Measurements from ENCODE around the gene STX12.
"Not testable (repeated sequence)": the region's sequence is repeated elsewhere in the genome, so short reads cannot be mapped to it uniquely, and the experiment has no call there.

The STX12 gene

DNA sequence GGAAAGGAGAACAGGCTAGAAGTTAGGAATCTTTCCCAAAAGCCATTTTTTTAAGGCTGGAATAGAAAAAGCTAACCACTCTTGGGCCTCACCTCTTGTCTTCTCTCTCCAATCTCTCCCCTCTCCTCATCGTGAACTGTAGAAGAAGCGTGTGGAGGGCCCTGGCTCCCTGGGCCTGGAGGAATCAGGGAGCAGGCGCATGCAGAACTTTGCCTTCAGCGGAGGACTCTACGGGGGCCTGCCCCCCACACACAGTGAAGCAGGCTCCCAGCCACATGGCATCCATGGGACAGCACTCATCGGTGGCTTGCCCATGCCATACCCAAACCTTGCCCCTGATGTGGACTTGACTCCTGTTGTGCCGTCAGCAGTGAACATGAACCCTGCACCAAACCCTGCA is 76.9 kb downstream of the STX12 start:
- Histone ChIP-seq H3K36me3 (replicated peaks; ENCODE audit: low read depth, low read length) (peaks cover 31% of the 10 kb centered on the region), H3K79me2 (ENCODE audit: low read length) (no peaks in the 10 kb centered on the region), H4K20me1 (ENCODE audit: insufficient read depth, low read length) (no peaks in the 10 kb centered on the region), H3K9ac (ENCODE audit: low read length) (no peak overlapping the region), H3K4me3 (ENCODE audit: low read length) (no peak overlapping the region), H2AFZ (ENCODE audit: low read depth, low read length) (no peak overlapping the region), H3K9me3 (ENCODE audit: insufficient read depth, low read length) (no peaks in the 10 kb centered on the region), H3K27ac (ENCODE audit: low read length) (no peak overlapping the region), H3K4me1 (ENCODE audit: low read length) (no peaks in the 10 kb centered on the region), H3K27me3 (ENCODE audit: low read depth, low read length) (no peaks in the 10 kb centered on the region), H3K4me2 (ENCODE audit: low read length) (no peak overlapping the region)
- TF ChIP-seq EZH2phosphoT487 (IDR thresholded peaks at IDR 0.05; ENCODE audit: low read depth), result no peak
- TF ChIP-seq, protein P1, sequence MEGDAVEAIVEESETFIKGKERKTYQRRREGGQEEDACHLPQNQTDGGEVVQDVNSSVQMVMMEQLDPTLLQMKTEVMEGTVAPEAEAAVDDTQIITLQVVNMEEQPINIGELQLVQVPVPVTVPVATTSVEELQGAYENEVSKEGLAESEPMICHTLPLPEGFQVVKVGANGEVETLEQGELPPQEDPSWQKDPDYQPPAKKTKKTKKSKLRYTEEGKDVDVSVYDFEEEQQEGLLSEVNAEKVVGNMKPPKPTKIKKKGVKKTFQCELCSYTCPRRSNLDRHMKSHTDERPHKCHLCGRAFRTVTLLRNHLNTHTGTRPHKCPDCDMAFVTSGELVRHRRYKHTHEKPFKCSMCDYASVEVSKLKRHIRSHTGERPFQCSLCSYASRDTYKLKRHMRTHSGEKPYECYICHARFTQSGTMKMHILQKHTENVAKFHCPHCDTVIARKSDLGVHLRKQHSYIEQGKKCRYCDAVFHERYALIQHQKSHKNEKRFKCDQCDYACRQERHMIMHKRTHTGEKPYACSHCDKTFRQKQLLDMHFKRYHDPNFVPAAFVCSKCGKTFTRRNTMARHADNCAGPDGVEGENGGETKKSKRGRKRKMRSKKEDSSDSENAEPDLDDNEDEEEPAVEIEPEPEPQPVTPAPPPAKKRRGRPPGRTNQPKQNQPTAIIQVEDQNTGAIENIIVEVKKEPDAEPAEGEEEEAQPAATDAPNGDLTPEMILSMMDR (IDR thresholded peaks at IDR 0.05; ENCODE audit: low read depth, low read length), result no peak

DNA sequence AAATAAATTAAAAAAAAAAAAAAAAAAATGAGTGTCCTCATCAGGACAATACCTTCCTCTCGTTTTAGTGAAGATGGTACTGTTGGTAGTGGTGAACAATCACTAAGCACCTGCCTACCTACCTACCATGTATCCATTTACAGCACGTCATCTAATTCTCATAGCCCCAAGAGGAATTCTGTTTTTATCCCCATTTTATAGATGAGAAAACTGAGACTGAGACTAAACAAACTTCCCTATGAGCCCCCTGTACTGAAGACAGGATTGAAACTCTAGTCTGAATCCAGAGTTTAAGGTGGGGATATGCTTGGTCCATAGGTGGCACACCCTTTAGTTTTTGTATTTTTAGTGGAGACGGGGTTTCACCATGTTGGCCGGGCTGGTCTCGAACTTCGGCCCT is 82.1 kb downstream of the STX12 start:
- no peak overlapping the region for H3K27ac ChIP-seq (ENCODE audit: low read length)
- no peak overlapping the region for H3K4me2 ChIP-seq (ENCODE audit: low read length)
- H3K36me3 ChIP-seq (replicated peaks; ENCODE audit: low read depth, low read length), result peaks cover 13% of the 10 kb centered on the region
- H2AFZ ChIP-seq (ENCODE audit: low read depth, low read length), result no peak overlapping the region
- H3K79me2 ChIP-seq (ENCODE audit: low read length), result no peaks in the 10 kb centered on the region
- no peak for TF ChIP-seq EZH2phosphoT487 (IDR thresholded peaks at IDR 0.05; ENCODE audit: low read depth)
- TF ChIP-seq, protein P1 (IDR thresholded peaks at IDR 0.05; ENCODE audit: low read depth, low read length), result no peak
- no peaks in the 10 kb centered on the region for H4K20me1 ChIP-seq (ENCODE audit: insufficient read depth, low read length)
- no peak overlapping the region for H3K9ac ChIP-seq (ENCODE audit: low read length)
- H3K9me3 ChIP-seq (ENCODE audit: insufficient read depth, low read length), result no peaks in the 10 kb centered on the region
- H3K4me3 ChIP-seq (ENCODE audit: low read length), result no peak overlapping the region
- H3K27me3 ChIP-seq (ENCODE audit: low read depth, low read length), result no peaks in the 10 kb centered on the region
- H3K4me1 ChIP-seq (ENCODE audit: low read length), result peaks cover 5% of the 10 kb centered on the region; the same call in 1 of the 2 replicates

DNA sequence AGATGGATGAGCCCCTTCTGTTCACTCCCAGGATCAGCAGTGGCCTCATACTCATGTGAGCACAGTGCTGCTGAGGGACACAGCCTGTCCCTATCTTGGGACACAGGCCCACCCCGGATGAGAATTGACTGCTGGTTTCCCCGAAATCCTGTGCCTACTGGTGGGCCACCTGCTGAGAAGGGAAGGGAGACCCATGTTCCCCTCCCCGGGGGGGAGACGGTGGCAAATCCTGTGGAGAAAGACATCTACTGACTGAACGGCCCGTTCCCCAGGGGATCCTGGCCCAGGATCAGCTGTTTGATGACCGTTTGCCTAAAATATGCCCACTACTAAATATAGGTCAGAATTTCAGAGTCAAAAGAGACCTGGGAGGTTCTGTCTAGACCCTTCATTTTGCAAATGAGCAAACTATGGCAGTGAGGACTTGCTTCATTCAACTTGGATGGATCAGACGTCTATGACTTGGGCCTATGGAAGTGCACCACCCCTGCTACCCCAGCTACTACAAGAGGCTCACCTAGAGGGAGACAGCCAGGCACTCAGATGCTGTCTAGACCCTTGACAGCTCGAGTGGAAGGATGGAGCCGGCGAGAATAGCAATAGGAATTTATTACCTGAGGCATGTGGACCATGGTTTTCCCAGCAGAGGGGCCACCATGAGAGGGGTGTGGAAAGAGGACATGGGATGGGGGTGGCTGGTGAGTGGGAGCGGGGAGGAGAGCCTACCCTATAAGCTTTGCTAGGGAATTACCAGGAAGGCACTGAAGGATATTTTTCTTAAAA is 83.7 kb downstream of the STX12 start:
- Histone ChIP-seq H3K9ac (ENCODE audit: low read length) (no peak overlapping the region), H3K4me3 (ENCODE audit: low read length) (no peak overlapping the region), H3K27me3 (ENCODE audit: low read depth, low read length) (no peaks in the 10 kb centered on the region), H3K9me3 (ENCODE audit: insufficient read depth, low read length) (no peaks in the 10 kb centered on the region), H3K36me3 (replicated peaks; ENCODE audit: low read depth, low read length) (peaks cover 2% of the 10 kb centered on the region), H2AFZ (ENCODE audit: low read depth, low read length) (no peak overlapping the region), H4K20me1 (ENCODE audit: insufficient read depth, low read length) (no peaks in the 10 kb centered on the region), H3K27ac (ENCODE audit: low read length) (no peak overlapping the region), H3K4me2 (ENCODE audit: low read length) (no peak overlapping the region), H3K79me2 (ENCODE audit: low read length) (no peaks in the 10 kb centered on the region), H3K4me1 (ENCODE audit: low read length) (peaks cover 5% of the 10 kb centered on the region; the same call in 1 of the 2 replicates)
- TF ChIP-seq, protein P1 (IDR thresholded peaks at IDR 0.05; ENCODE audit: low read depth, low read length), result no peak
- no peak for TF ChIP-seq EZH2phosphoT487 (IDR thresholded peaks at IDR 0.05; ENCODE audit: low read depth)

DNA sequence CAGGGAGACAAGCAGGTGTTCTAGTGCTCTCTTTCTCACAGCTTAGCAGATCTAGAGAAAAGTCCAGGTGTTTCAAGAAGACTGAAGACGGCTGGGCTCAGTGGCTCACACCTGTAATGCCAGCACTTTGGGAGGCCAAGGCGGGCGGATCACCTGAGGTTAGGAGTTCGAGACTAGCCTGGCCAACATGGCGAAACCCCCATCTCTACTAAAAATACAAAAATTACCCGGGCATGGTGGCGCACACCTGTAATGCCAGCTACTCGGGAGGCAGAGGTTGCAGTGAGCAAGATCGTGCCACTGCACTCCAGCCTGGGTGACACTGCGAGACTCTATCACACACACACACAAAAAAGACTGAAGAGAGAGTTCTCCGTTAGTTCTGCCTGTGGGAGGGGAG is 84.5 kb downstream of the STX12 start:
- not testable (repeated sequence) for H3K9ac ChIP-seq (ENCODE audit: low read length); H3K4me2 ChIP-seq (ENCODE audit: low read length); H2AFZ ChIP-seq (ENCODE audit: low read depth, low read length); H4K20me1 ChIP-seq (ENCODE audit: insufficient read depth, low read length); H3K79me2 ChIP-seq (ENCODE audit: low read length); H3K4me1 ChIP-seq (ENCODE audit: low read length); H3K9me3 ChIP-seq (ENCODE audit: insufficient read depth, low read length); H3K27me3 ChIP-seq (ENCODE audit: low read depth, low read length); H3K4me3 ChIP-seq (ENCODE audit: low read length); H3K27ac ChIP-seq (ENCODE audit: low read length); H3K36me3 ChIP-seq (replicated peaks; ENCODE audit: low read depth, low read length)

Data from OCI-LY3 (cell line).